NCI-H2227 treated with DMSO at 0.1 percent for 48 hours (cell line): Measurements from ENCODE around the gene HYAL2.

ENCODE experiments used
- DNase-seq: peaks from one replicate; lab custom pipeline; 2025; lab: John Stamatoyannopoulos, UW

Gene HYAL2

DNA sequence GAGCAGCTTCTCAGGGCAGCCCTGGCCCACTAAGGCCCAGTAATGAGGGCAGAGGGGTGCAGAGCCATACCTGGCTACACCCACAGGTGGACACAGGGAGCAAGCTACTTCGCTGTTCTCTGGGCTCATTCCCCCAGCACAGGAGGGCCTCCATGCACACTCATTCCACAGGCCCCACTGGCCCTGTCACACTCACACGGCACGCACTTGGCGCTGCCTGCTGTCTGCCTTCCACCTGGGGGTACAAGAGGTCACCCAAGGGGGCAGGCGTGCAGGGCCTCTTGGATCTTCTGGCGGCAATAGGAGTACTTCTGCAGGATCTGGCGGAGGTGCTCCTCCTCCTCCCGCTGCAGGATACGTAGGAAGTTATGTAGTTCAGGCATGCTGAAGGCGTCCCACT lies 7.8 kb upstream of the HYAL2 start:
- DNase-seq: no peak

DNA sequence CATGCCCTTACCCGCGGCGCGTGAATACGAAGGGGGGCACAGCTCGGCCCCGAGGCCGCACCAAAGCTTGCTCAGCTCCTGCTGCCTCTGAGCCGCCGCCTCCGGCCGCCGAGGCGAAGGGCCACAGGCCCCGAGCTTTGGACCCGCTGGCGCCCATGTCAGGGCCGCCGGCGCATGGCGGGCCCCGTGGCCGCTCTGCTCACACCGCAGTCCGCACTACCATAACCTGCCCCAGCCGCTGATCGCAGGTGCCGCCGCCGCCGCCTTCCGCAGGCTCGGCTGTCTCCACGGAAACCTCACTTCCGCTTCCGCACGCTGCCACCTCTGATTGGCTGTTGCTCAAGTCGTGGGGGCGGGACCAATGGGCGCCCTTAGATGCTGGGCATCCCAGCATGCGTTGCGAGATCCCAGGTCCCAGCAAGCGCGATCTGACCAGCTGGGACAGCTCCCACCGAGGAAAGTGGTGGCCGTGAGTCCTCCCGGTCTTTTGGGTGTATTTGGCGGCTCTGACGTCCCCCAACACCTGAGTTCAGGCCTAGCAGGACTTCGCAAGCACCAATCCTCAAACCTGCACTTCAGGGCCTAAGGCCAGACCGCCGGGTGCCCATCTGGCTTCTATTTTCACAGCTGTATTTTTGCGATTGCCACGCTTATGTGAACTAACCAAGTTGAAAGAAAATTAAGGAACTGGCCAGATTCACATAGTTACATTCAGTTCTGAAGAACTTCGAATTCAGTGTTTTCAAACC lies 5.6 kb upstream of the HYAL2 start, which contains the start of gene TUSC2:
TUSC2 (minus strand) TSS at position 281 of the 749 bp plus-strand sequence; CDS start at position 157, 124 bp downstream.
- peak; percentile 85 for DNase-seq

DNA sequence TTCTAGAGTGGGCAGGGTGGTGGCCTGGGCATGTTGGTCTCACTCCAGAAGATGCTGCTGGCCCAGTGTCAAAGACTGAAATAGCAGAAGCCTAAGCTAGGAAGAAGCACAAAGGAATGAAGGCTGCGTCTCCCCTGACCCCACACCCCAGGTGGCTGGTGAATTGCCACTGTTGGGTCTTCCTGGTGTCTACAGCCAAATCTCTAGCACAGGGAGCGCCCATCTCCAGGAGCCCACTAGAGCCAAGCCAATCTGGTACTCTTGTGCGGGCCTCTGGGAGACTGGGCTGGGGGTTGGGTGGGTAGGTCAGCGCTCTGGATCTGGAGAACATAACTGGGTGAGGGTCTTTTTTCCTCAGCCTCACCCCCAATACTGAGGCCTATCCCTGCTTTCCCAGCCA lies 4.6 kb upstream of the HYAL2 start:
- DNase-seq: no peak

DNA sequence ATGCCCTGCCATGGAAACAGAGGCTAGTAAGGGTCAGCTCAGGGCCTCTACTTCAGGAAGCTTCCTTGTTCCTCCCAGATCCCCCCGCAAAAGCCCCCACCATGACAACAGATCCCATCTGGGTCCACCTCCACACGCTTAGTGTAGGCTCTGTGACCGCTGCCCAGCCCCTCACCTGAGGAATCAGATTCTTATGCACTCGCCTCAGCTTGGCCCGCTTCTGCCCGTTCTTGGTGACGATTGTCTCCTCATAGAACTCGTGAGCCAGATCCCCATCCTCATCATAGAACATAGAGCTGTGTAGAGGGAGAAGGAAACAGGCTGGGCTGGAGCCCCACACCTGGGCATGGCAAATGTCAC lies 3.6 kb upstream of the HYAL2 start:
- no peak for DNase-seq

DNA sequence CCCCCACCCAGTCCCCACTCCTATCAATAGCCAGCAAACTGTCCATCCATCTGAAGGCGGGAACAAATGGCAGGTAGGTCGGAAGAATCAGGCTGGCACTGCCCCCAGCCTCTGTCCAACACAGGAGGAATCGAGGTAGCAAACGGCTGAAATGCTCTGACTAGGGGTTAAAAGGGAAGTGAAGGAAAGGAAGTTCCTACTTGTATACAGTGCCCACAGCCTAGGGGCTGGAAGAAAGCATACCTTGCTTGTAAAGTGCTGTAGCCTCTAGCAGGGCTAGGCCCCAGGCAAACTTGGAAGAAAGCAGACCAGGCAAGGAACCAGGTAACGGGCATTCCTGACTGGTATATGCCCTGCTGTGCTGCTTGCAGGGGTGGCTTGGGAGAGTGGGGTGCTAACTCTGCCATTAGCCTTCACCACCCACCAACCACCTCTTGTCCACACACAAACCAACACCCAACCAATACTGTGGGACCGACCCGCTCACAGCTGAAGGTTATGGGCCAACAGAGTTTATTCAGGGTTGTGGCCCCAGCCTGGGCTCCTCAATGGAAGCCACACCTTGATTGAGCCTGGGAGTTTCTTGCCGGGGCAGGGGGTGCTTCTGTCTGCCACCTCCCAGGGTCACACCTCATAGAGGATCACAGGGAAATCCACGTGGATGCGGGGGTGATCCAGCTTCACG lies 3.1 kb upstream of the HYAL2 start:
- DNase-seq: no peak

DNA sequence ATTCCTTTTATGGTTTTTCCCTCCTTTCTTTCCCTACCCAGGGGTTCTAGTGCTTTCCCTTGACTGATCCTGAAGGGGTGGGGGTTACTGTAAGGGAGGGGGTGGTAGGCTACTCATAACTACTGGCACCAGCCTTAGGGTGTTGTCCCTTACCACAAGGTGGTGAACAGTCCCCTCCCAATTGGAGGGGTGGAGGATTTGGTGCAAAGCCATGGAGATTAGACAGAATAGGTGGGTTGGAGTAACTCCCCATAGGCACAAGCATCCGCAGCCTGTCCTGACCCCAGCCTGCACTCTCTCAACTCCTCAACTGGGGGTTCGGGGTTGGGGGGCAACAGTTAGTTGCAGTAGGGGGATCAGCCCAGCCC lies 2.6 kb upstream of the HYAL2 start:
- DNase-seq: no peak

DNA sequence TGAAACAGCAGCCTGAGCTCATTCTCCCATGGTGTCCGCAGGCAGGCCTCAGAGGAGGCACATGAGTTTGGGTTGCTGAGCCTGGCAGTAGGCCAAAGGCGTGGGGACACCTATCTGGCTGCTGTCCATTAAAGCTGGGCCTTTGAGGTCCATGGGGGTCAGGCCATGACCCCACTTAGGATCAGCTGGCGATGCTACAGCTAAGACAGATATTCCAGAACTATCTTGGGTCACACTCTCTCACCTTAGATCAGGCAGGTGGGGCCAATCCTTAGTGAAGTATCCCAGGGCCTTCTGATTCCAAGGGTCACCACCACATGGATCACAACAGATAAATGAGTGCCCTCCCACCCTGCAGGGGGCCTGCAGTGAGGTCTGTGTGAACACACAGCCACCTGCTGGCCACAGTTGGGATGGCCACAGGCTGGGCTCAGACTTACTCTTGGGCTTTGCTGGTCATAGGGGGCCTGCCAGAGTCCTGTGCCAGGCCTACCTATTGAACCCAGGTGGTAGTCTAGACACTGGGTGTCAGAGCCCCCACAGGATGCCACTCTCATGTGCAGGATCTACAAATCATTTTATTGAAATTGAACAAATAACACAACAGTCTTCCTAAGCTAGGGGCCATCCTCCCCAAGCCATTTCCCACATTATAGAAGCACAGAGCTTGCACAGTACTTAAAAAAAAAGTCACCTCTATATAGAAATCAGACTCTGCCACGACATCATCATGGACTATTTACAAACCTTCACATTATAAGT lies 2.0 kb upstream of the HYAL2 start:
- no peak for DNase-seq

DNA sequence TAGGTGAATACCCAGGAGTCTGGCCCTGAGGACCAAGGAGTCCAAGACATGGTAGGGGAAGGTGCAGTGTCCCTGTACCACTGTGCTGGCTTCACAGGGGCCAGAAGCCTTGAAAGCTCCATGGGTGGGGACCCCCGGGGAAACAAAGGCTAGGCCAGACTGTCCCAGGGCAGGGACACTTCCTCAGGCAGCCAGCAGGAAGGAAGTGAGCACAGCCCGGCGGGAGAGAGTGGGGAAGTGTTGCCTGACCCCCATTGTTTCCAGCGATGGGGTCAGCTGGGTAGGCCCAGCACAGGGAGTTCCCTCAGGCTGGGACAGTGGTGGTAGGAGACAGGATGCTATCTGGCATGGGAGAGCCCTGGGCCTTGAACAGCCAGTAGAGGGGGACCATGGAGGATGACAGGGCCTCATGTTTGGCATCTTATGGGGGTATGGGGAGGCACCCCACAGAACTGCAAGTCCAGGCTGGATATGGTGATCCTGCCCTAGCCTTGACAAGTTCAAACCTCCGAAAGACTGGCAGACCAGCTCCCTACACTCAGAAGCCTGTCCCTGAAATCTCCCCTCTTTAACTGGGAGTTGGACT lies 1.2 kb upstream of the HYAL2 start:
- DNase-seq: no peak

DNA sequence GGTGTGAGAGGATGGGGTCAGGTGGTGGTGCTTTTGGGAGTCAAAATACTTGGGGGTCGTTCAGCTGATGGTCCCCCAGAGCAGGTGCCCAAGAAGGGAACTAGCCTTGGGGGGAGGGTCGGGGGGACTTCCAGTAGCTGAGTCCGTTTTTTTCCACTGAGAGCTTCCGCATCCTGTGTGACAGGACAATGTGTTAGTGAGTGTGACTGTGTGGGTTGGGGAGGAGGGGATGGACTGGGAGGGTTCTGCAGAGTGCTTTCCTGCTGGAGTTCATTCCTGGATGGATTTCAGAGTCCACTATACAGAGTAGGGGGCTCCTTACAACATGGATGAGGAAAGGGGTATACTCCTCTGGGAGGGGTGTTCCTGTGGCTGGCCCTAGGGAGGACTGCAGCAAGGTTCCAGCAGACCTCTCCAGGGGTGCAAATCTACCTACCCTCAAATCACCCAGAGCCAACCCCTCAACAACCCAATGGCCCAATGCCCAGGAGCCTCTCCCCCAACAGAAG lies 601 bp upstream of the HYAL2 start:
- no peak for DNase-seq

DNA sequence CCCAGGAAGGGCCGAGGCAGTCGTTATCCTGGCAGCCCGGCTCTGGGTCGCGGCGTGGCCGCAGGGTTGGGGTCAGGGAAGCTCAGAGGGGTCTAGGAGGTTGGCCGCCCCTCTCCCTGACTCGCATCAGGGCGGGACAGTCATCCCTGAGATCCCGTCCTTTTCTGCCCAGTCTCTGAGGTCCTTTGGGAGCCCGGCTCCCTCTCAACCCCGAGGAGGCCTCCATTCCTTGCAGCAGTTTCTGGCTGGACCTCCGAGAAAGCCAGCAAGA lies 495 bp downstream of the HYAL2 start:
- no peak for DNase-seq

DNA sequence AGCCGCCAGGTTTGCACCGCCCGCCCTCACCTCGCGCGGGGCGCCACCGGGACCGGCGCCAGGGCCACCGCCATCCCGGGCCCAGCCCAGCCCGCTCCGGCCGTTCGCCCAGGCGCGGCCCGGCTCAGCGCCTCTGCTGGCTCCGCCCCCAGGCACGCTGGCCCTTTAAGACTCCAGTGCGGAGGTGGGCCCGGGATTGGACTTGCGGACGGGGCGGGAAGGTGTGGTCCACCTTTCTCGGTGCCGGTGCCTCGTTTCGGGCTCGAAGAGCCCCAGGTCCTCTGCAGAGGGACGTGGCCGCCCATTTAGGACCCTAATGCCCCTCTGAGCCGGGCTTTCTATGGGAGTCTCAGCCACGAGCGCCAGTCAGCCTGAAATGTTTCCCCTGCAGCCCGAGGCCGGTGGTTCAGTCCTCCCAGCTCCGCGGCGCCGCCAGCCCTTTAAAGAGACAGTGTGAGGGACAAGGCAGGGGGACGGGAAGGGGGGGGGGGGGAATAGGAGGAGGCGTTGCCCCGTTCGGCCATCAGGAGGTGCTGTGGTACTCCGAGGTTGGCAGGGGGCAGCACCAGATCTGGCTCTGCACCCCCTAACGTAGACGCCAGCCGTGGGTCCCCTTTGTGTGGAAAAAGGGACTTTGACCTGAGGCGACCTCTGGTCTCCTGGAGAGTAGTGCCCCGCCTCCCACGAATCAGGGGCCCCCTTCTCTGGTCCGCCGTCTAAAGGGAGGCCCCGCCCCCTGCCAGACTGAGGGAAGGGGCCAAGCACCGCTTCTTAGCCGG lies 1.0 kb downstream of the HYAL2 start:
- DNase-seq: peak; percentile 94

DNA sequence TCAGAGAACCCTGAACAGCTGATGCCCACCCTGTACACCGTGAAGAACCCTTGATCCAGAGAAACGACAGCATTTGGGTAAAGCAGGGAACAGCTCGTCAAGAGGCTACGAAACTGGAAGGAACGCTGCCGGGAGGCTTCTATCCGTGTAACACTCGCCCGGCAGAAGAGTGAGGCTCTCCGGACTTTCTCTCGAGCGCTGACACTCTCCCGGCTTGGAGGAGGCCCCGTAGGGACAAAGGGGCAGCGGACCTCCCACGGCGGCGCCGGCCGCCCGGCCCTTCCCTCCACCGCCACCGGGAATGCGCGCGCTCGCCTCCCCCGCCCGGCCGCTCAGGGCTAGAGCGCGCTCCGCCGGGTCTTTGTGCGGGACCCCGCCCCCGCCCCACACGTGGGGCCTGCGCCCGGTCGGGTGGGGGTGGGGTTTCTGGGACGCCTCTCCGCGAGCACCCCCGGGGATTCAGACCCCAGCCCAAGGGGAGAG lies 1.7 kb downstream of the HYAL2 start:
- peak; percentile 71 for DNase-seq

DNA sequence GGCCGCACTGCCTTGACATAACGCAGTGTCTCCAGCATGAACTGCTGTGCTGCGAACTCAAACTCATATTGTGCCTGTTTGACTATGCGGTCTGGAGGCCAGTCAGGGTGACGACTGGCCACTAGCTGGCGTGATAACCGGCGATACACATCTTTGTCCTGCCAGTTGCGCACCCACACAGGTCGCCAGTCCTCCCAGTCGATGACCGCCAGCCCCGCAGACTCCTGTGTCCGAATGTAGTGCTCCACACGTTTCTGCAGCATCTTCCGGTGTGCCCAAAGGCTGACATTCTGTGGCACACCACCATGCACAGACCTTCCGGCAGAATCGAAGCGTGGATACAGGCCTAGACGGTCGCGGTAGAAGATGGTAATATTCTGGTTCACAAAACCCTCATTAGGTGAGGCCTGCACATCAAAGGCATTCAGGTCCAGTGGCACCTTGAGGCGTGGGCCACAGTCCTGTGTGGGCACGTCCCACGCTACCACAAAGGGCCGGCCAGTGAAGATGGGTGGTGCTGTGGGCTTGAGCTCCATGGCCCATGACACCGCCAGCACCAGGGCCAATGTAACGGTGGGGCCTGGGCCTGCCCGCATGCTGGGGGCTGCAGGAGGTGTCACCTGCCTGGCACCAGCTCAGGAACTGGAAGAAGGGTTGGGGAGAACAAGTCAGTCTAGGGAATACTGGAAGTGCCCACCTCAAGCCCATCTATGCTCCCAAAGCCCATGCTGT lies 2.5 kb downstream of the HYAL2 start:
- no peak for DNase-seq

DNA sequence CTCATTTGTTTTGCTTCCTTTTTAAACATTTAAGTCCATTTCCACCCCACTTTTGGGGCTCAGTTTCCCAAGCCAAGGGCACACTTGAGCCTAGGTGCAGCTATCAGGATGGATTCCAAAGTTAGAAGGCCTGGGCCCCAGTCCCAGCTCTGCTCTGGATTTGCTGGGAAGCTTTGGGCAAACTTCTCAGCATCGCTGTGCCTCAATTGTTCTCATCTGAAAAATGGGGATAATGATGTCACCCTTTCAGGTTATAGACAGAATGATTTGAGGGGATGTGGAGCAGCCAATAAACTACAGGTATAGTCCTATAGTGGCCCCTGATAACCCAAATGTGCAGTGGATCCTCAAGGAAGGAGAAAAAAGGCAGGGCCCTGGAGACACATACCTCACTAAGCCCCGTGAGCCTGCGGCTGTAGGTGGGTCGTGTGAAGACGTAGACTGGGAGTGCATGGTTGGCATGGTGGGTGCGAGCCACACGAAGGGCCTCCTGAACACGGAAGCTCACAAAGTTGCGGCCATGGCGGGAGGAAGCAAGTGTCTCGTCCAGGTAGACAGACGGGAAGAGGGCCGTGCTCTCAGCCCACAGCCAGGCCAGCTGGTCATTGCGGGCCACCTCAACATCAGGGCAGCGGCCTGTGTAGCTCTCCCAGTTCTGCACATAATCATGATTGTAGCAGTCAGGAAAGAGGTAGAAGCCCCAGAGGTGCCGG lies 3.2 kb downstream of the HYAL2 start:
- DNase-seq: no peak

DNA sequence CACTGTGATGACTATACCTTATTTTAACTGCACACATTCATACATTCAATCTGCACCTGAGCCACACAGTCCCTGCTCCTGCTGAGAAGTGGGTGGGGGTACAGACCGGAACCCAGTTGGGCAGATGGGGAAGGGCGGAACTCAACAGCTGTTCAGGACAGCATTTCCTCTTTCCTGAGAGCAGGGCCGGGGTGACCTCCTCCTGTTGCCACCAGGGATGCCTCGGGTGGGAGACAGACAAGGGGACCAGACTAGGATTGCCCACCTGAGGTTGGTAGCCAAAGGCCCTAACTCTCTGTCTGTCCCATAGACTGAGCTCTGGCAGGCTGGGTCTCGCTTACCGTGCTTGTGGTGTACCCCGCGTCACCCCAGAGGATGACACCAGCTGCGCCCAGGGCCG lies 3.9 kb downstream of the HYAL2 start:
- no peak for DNase-seq

DNA sequence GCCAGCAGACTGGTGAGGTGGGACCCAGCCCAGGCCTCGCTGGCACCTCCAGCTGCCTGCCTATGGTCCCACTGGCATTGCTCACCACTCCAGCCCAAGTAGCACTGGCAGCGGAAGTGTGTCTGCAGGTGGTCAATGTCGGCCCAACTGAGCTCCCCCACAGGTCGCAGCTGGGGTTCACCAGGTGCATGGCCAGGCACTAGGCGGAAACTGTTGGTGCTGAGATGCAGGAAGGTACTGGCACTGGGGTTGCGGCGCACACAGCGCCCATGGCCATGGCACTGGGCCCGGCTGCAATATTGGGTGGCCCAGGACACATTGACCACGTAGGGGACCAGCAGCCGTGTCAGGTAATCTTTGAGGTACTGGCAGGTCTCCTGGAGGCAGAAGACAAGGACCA lies 4.4 kb downstream of the HYAL2 start:
- DNase-seq: no peak

DNA sequence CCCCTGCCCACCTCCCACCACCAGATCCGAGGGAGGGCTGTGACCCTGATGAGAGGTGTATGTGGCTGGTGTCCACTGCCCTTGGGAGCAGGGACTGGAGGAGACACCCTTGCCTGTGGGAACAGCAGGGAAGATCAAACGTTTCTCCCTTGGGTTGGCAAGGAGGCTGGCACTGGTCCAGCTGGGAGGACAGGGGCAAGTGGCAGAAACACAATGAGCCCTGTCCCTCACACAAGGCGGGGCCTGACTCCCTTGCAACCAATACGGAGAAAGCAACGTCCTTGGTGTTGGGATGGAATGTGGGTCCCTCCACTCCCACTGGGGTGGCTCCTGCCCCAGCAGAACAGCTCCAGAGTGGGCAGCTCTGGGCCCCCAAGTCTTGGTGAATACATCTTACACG lies 5.2 kb downstream of the HYAL2 start:
- DNase-seq: no peak

DNA sequence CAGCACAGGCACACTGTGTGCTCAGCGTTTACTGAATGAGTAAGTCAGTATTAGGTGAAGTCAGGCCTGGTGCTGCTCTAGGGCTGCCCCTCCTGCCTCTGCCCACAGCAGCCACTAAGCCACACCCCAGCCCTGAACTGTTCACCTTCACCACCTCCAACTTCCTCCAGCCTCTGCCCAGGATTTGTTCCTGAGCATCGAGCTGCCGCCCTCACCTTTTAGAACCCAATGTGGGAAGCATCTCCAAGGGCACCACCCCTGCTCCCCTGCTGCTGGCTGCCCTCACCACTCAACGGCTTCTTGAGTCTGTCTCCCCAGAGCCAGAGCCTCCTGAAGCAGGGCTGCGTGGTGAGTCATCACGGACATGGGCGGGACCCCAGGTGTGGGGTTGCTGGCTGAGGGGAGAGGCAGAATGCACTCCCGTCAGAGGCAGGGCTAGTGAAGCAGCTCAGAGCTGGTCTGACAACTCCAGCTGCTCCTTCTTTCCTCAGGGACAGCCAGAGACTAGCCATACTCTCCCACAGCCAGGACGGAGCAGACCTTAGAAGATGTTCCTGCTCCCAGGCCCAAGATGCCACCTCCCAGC lies 5.8 kb downstream of the HYAL2 start:
- DNase-seq: no peak

DNA sequence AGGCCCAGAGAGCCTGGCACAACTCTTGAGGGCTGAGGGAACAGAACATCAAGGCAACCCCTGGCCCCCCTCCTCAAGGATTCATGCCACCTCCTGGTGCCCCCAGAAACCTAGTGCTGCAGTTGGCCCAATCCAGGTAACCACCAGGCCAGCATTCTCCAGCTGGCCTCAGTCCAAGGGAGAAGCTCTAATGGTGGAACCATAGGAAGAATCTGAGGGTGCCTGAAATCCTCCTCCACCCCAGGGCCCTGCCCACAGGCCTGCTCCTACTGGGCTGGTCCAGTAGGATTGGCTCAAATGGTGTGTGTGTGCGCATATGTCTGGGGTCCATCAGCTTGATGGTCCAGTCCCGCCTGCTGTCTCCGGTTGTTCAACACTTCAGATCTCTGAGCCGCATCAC lies 7.7 kb downstream of the HYAL2 start:
- DNase-seq: no peak

DNA sequence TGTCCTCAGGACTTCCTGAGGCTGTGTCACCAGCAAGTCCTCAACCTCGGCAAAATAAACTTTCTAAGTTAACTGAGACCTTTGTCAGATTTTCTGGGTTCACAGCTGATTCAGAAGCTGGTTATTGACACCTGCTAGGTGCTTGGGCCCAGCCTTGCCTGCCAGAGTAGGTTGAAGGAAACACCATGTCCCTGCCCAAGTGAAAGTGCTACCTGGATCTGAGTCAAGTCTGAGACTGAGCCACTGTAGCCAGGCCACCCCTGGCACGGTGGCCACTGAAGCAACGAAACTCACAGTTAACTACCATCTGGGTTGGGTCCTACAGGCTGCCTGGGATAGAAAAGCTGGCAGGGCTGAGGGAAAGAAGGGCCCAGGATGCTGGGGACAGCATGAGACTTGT lies 8.2 kb downstream of the HYAL2 start:
- DNase-seq: no peak
